Tibial nerve (tissue), 3 donors: ENCODE results near the gene CFAP61.

Experiments
- CTCF ChIP-seq, 5 experiments: fragments of 200-600 bp in 3 of 5; fragments of 450-650 bp in 2 of 5; sonication (generic) in 3 of 5; IDR thresholded peaks; one replicate each; pipeline ENCODE4 v1.5.1; 2016 to 2019; ENCODE audit warnings: antibody characterized with exemption in 5 of 5, mild to moderate bottlenecking in 3 of 5, moderate library complexity in 2 of 5
- POLR2A ChIP-seq, 2 donors: fragments of 450-650 bp; IDR thresholded peaks; one replicate each; pipeline ENCODE4 v1.6.1; 2017; ENCODE audit warnings: antibody characterized with exemption in 2 of 2, mild to moderate bottlenecking in 2 of 2, moderate library complexity in 2 of 2

- TF ChIP-seq CTCF (IDR thresholded peaks at IDR 0.05): no peak
- TF ChIP-seq POLR2A (IDR thresholded peaks at IDR 0.05): no peak
These were observed 166.7 kb downstream of the CFAP61 start for GRCh38 chr20:20219016-20219415.
